NCI-H2196 treated with DMSO at 0.1 percent for 48 hours (cell line): ENCODE results near the gene BSG.
"Not testable (repeated sequence)": the region's sequence is repeated elsewhere in the genome, so short reads cannot be mapped to it uniquely, and the experiment has no call there.

Experiments
- DNase-seq: peaks from one replicate; lab custom pipeline; 2025; ENCODE audit not compliant: unreplicated experiment; lab: John Stamatoyannopoulos, UW

The BSG gene

DNA sequence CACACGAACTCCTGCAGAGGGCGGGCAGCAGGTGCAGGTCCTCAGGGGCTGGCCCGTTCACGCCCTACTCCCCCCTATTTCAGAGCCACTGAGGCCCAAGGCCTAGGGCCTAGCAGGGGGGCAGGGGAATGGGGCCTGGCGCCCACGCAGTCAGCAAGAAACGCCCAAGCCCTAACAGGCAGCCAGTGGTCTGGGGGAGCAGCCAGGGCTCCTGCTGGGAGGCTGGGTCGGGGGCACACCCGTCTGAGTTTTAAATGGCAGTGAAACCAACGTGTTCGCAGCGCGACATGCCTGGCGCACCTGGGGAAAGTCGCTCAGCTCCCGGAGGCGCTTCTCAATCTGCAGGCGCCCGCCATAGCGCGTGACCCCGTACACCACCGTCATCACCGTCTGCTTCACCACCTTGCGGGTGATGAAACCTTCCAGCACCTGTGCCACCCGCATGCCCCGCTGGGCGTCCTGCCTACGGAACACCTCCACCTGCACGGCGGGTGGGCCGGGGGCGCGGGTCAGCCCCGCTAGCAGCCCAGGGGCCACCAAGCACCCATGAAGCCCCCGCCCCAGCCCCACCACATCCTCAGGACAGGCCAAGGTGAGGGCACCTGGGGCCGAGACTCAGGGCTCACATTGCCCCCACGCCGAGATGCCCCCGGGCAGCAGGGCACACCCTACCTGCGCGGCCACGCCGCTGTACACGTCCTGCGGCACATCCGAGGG lies 47.0 kb downstream of the BSG start:
- no peak for DNase-seq

- no peak for DNase-seq
Measured at GRCh38 chr19:620166-620862, 47.9 kb downstream of the BSG start.

GRCh38 chr19:621191-621590 lies 48.8 kb downstream of the BSG start:
- not testable (repeated sequence) for DNase-seq

DNA sequence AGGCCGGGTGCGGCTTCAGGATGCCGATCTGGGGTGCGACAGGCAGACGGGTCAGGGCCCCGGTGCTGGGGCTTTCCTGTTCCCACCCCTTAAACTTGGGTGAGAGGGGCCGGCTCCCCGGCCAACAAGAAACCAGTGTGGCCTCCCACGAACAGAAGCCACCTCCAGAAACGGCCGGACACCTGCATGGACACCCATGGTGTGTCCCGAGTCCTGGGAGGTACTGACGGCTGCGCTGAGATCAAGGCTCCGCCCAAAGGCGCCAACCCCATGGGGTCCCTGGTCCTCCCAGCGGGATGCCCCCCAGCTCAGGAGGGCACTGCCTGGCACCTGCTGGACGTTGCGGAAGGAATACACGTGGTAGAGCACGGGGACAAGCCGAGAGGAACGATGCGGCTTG lies 49.4 kb downstream of the BSG start:
- DNase-seq, result no peak

GRCh38 chr19:622666-623065 lies 50.3 kb downstream of the BSG start:
- no peak for DNase-seq

- DNase-seq, result no peak
Measured at GRCh38 chr19:623175-623916, 51.0 kb downstream of the BSG start.

GRCh38 chr19:623974-624373 lies 51.6 kb downstream of the BSG start:
- no peak for DNase-seq

- DNase-seq, result no peak
Measured at GRCh38 chr19:624433-625109, 52.2 kb downstream of the BSG start.

DNA sequence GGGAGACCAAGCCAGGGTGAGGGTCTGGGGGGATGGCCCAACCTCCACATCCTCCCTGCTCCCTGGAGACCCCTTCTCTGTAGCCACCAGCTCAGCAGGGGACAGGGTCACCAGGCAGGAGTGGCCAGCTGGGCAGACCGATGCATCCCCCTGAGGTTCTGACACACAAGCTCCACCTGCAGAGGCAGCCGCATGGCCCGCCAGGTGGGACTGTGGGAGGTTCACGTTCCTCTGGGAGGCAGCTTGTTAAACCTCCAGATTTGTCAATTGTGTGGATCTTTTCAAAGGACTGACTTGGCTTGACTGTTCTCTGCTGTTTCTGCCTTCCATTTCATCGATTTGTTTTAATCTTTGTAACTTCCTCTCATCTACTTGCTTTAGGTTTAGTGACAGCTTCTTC lies 52.9 kb downstream of the BSG start:
- no peak for DNase-seq

- not testable (repeated sequence) for DNase-seq
Measured at GRCh38 chr19:626566-626965, 54.2 kb downstream of the BSG start.

- no peak for DNase-seq
Measured at GRCh38 chr19:628168-628567, 55.8 kb downstream of the BSG start.

GRCh38 chr19:629515-629914 lies 57.1 kb downstream of the BSG start:
- peak; percentile 51 for DNase-seq

DNA sequence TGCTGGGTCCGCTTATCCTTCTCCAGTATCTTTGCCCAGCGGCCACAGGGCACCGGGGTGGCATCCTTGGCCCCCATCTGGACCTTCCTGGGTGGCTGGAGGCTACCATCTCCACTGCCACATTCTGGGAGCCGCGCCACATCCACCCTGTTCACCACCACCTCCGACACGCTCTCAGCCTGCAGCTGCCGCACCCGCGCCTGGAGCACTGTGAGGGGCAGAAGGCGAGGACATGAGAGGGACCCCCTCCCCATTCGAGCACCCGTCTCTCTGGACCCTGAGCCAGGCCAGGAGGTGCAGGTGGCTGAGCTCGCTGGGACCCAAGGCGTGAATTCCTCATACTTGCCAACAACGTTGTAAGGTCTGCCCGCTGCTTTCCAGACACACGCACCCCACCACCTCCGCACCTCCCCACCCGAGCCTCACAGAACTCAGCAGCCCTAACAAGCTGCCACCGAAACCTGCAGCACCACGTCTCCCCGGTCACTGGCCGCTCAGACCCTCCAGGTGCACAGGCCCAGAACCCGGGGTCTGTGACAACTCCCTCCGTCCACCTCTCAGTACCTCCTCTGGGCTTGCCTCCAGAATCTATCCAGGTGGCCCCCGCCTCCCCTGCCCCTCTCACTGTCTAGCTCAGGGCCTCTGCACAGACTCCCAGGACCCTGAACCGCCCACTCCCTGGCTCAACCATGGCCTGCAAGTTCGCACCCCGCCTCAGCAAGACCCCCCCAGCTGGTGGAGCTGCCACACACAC lies 57.7 kb downstream of the BSG start:
- no peak for DNase-seq

- DNase-seq, result no peak
Measured at GRCh38 chr19:632579-633067, 60.2 kb downstream of the BSG start.
